WERI-Rb-1 (cell line): ENCODE results near the gene SOWAHA.

Source experiments
- DNase-seq: peaks from one replicate; pipeline ENCODE4 v3.0.0-alpha.2; 2020
- H3K27ac ChIP-seq: fragments of 250-450 bp; sonication (Bioruptor Pico); 2 replicates; pipeline ENCODE4 v1.5.1; 2020; ENCODE audit warnings: mild to moderate bottlenecking, moderate library complexity
- H3K27me3 ChIP-seq: fragments of 250-450 bp; sonication (Bioruptor Pico); 2 replicates; pipeline ENCODE4 v1.5.1; 2021; ENCODE audit warnings: mild to moderate bottlenecking, low read depth, moderate library complexity; ENCODE audit not compliant: insufficient read depth, severe bottlenecking
- H3K36me3 ChIP-seq: fragments of 250-450 bp; sonication (Bioruptor Pico); 2 replicates; pipeline ENCODE4 v1.5.1; 2020; ENCODE audit warnings: mild to moderate bottlenecking, moderate library complexity
- H3K4me3 ChIP-seq: 2 replicates; pipeline ENCODE4 v1.5.1; 2011; ENCODE audit warnings: low read depth, mild to moderate bottlenecking, control low read depth, low read length
- H3K9me3 ChIP-seq: fragments of 250-450 bp; sonication (Bioruptor Pico); 2 replicates; pipeline ENCODE4 v1.5.1; 2021; ENCODE audit warnings: mild to moderate bottlenecking, moderate library complexity; ENCODE audit not compliant: severe bottlenecking
- CTCF ChIP-seq: IDR thresholded peaks from 2 replicates; pipeline ENCODE4 v1.5.1; 2011; ENCODE audit warnings: low read depth, mild to moderate bottlenecking, control low read depth, inconsistent platforms, low read length

SOWAHA gene

DNA sequence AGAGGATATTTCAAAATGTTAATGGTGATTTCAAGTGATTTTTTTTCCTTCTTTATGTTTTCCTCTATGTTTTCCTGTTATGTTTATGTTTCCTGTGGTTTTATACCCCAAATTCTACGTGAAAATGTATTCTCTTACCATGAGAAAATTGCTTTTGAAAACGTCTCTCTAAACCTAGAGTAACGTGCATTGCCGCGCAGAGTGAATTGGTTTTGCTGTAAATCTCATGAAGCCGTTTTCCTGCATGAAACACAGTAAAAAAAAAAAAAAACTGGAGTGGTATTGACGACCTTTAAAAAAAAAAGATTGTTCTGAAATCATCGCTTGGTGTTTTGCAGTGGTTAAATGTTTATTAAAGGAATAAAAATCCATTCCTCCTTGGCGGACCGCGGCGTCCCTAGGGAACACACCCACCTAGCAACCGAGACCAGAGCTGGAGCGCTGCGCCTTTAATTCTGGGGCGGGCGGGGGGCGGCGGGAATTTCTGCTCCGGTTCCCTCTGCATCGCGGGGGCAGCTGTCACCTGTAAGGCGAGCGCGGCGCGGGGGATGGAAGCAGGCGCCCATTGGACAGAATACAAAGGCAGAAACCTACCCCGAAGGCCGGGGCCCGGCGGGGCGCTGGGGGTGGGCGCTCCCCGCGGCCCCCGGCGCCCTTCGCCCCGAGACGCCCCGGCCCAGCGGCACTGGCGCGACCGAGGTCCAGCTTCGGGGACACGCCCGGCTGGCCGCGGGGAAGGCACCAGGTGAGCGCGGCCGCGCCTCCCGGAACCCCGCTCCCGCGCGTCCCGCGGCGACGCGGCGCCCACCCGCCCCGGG is at the start of gene SOWAHA:
Gene SOWAHA (plus strand): TSS at position 522 of the 818 bp plus-strand sequence. CDS start 320 bp downstream, outside the sequence.
- Histone ChIP-seq H3K27ac (no peak within 1 kb of the TSS), H3K9me3 (peaks cover 2% of the 10 kb centered on the region), H3K4me3 (peak within 1 kb of the TSS; percentile 54), H3K36me3 (no peaks in the 10 kb centered on the region), H3K27me3 (no peaks in the 10 kb centered on the region)
- DNase-seq = peak; percentile 76
- TF ChIP-seq CTCF = no peak

DNA sequence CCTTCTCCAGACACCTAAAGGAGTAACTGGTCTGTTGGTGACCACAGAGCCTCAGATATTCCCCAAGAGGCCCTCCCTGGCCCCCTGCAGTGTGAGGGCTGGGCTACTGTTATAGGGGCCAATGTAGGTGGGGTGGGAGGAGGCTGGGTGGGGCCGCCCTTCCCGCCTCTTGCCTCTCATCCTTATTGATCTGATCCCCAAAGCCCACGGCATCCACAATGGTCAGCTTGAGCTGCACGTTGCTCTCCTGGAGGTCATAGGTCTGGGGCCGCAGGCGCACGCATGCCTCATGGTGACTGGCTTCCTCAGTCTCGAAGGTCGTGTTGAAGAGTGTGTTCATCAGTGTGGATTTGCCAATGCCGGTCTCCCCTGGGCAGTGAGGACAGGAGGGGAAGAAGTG is 49.1 kb upstream of the SOWAHA start:
- no peak overlapping the region for H3K27ac ChIP-seq
- no peak for DNase-seq
- H3K9me3 ChIP-seq = no peaks in the 10 kb centered on the region
- H3K36me3 ChIP-seq = peaks cover 53% of the 10 kb centered on the region
- no peaks in the 10 kb centered on the region for H3K27me3 ChIP-seq
- H3K4me3 ChIP-seq = no peak overlapping the region
- no peak for TF ChIP-seq CTCF

DNA sequence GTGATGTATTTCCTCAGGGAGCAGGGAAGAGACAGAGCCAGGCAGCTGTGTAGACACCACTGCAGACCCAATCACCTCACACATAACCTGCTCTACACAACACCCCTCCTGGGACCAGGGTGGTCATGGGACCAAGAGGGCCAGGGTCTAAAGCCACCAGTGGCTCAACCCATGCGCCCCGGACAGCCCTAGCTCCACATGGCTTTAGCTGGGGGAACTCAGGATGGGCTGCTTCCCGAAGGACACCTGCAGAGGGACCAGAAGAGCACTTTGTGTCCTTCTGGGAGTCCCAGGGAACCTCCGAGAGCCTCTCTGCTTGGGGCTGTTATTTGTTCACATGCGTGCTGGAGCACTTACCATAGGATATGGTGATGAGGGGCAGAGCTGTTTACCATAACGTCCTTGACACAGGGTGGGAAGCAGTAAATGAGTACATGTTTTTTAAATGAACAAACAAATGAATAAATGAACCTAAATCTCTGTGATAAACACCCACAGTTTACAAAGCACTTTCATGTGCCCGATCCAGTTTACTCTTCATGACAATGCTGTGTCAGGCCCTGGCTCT is 48.3 kb upstream of the SOWAHA start:
- no peak for DNase-seq
- Histone ChIP-seq H3K4me3 (no peak overlapping the region), H3K36me3 (peaks cover 48% of the 10 kb centered on the region), H3K9me3 (no peaks in the 10 kb centered on the region), H3K27ac (no peak overlapping the region), H3K27me3 (no peaks in the 10 kb centered on the region)
- TF ChIP-seq CTCF = no peak

DNA sequence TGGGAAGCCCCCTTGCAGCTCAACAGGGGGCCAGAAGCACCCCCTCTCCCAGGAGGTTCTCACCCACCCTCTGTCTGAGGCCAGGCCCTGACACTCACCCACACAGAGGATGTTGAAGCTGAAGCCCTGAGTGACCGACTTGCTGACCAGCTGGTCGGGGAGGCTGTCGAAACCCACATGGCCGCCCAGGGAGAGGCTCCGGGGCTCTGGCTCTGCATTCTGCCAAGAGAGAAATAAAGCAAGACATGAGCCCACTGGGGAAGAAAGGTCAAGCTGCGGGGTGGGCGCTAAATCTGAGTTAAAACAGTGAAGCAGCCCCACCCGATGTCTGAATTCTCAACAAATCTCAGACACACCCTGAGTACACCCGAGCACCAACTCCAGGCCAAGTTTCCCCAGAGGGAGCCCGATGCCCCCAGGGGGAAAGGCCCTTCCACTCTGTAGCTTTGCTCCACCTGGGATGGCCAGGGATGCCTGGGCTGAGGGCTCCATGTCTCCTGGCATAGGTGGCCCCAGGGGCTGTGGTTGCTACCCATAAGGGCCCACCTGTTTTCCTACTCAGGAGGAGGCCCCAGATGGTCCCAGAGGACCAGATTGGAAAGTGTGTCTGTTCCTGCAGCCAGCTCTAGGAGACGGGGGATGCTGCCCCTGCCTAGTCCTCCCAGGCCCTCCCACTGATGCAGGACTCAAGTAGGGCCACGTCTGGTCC is 47.6 kb upstream of the SOWAHA start:
- Histone ChIP-seq H3K9me3 (no peaks in the 10 kb centered on the region), H3K36me3 (peaks cover 45% of the 10 kb centered on the region), H3K4me3 (no peak overlapping the region), H3K27ac (no peak overlapping the region), H3K27me3 (no peaks in the 10 kb centered on the region)
- TF ChIP-seq CTCF = no peak
- no peak for DNase-seq

DNA sequence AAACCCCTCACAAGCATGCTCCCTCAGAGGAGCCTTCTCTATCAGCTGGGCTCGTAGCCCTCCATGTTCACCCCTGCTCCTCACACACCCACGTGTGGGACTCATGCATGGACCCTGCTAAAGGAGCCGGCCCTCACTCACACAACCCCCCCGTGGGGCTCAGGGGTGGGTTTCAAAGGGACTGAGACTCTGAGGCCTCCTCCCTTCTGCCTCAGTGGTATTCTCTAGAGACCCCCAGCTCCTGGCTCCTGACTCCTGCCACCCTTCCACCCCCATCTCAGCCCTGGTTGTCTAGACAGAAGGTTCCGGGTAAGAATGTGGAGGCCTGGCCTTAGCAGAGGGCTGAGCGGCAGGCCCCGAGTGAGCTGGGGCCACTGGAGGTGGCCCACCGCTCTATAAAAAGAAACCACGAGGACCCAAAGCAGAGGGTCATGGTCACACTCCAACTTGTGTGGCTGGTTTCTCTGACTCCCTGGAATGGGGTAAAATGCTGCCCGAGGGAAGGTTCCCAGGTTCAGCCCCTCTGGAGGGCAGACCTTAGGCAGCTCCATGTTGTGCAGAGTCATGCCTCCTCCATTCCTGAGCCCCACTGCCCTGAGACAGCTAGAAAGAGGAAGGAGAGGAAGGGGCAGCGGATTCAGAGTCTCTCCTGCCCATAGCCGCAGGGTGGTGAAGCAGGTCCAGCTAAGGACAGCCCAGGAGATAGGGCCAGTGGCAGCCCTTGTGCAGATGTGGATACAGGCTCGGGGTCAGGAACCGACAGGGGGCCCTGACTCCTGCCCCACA is 46.9 kb upstream of the SOWAHA start:
- Histone ChIP-seq H3K27me3 (no peaks in the 10 kb centered on the region), H3K27ac (no peak overlapping the region), H3K36me3 (peaks cover 37% of the 10 kb centered on the region), H3K4me3 (no peak overlapping the region), H3K9me3 (no peaks in the 10 kb centered on the region)
- no peak for DNase-seq
- no peak for TF ChIP-seq CTCF
